ENCODE data around the gene RAD51B.

Gene RAD51B

GRCh38 chr14:68674538-68675232 is 855.1 kb downstream of the RAD51B start:
- H3K4me3 ChIP-seq (ENCODE audit: low read length): no peak overlapping the region
- no peak for TF ChIP-seq ZNF274 (IDR thresholded peaks at IDR 0.05; ENCODE audit: low read depth, low read length)

- no peak overlapping the region for H3K4me3 ChIP-seq (ENCODE audit: low read length)
- TF ChIP-seq ZNF274 (IDR thresholded peaks at IDR 0.05; ENCODE audit: low read depth, low read length): no peak
Observed at GRCh38 chr14:68675233-68675577, 855.6 kb downstream of the RAD51B start.

- no peak overlapping the region for H3K4me3 ChIP-seq (ENCODE audit: low read length)
- no peak for TF ChIP-seq ZNF274 (IDR thresholded peaks at IDR 0.05; ENCODE audit: low read depth, low read length)
Observed at GRCh38 chr14:68676511-68676943, 856.9 kb downstream of the RAD51B start.

- H3K4me3 ChIP-seq (ENCODE audit: low read length): no peak overlapping the region
- no peak for TF ChIP-seq ZNF274 (IDR thresholded peaks at IDR 0.05; ENCODE audit: low read depth, low read length)
Observed at GRCh38 chr14:68677476-68677875, 857.9 kb downstream of the RAD51B start.

GRCh38 chr14:68677901-68678300 is 858.3 kb downstream of the RAD51B start:
- H3K4me3 ChIP-seq (ENCODE audit: low read length): no peak overlapping the region
- TF ChIP-seq ZNF274 (IDR thresholded peaks at IDR 0.05; ENCODE audit: low read depth, low read length): no peak

GRCh38 chr14:68678471-68678870 is 858.9 kb downstream of the RAD51B start:
- no peak for TF ChIP-seq ZNF274 (IDR thresholded peaks at IDR 0.05; ENCODE audit: low read depth, low read length)
- no peak overlapping the region for H3K4me3 ChIP-seq (ENCODE audit: low read length)

- no peak overlapping the region for H3K4me3 ChIP-seq (ENCODE audit: low read length)
- no peak for TF ChIP-seq ZNF274 (IDR thresholded peaks at IDR 0.05; ENCODE audit: low read depth, low read length)
Observed at GRCh38 chr14:68679301-68679700, 859.7 kb downstream of the RAD51B start.

GRCh38 chr14:68679746-68680467 is 860.3 kb downstream of the RAD51B start:
- H3K4me3 ChIP-seq (ENCODE audit: low read length): no peak overlapping the region
- no peak for TF ChIP-seq ZNF274 (IDR thresholded peaks at IDR 0.05; ENCODE audit: low read depth, low read length)

- no peak for TF ChIP-seq ZNF274 (IDR thresholded peaks at IDR 0.05; ENCODE audit: low read depth, low read length)
- no peak overlapping the region for H3K4me3 ChIP-seq (ENCODE audit: low read length)
Observed at GRCh38 chr14:68680541-68681051, 861.0 kb downstream of the RAD51B start.

- no peak overlapping the region for H3K4me3 ChIP-seq (ENCODE audit: low read length)
Observed at GRCh38 chr14:68681256-68682011, 861.9 kb downstream of the RAD51B start.

GRCh38 chr14:68682166-68683103 is 862.9 kb downstream of the RAD51B start:
- H3K4me3 ChIP-seq (ENCODE audit: low read length): peak overlapping the region; percentile 24; the same call in 1 of the 2 replicates
- TF ChIP-seq ZNF274 (IDR thresholded peaks at IDR 0.05; ENCODE audit: low read depth, low read length): no peak

More at GRCh38 chr14:68681256-68682011, 861.9 kb downstream of the RAD51B start:
- no peak for TF ChIP-seq ZNF274 (IDR thresholded peaks at IDR 0.05; ENCODE audit: low read depth, low read length)

- TF ChIP-seq ZNF274 (IDR thresholded peaks at IDR 0.05; ENCODE audit: low read depth, low read length): no peak
- H3K4me3 ChIP-seq (ENCODE audit: low read length): no peak overlapping the region; the same call in 1 of the 2 replicates
Observed at GRCh38 chr14:68683326-68683725, 863.7 kb downstream of the RAD51B start.
